ENCODE results near the gene CLIC6.

Gene CLIC6

GRCh38 chr21:34722684-34723300, 54.0 kb downstream of the CLIC6 start:
- Histone ChIP-seq H3K36me3 (ENCODE audit: control insufficient read depth, insufficient read depth, low read length) (no peaks in the 10 kb centered on the region), H3K9ac (ENCODE audit: low read length) (no peak overlapping the region), H3K27ac (ENCODE audit: low read depth, low read length) (no peak overlapping the region), H3K27me3 (ENCODE audit: control insufficient read depth, insufficient read depth, low read length) (peaks cover 3% of the 10 kb centered on the region), H3K4me3 (ENCODE audit: low read length) (no peak overlapping the region), H3K4me1 (ENCODE audit: control insufficient read depth, insufficient read depth, low read length) (no peaks in the 10 kb centered on the region)

- no peaks in the 10 kb centered on the region for H3K4me1 ChIP-seq (ENCODE audit: control insufficient read depth, insufficient read depth, low read length)
- H3K27ac ChIP-seq (ENCODE audit: low read depth, low read length): no peak overlapping the region
- H3K4me3 ChIP-seq (ENCODE audit: low read length): no peak overlapping the region
- H3K9ac ChIP-seq (ENCODE audit: low read length): no peak overlapping the region
- no peaks in the 10 kb centered on the region for H3K36me3 ChIP-seq (ENCODE audit: control insufficient read depth, insufficient read depth, low read length)
- H3K27me3 ChIP-seq (ENCODE audit: control insufficient read depth, insufficient read depth, low read length): peaks cover 3% of the 10 kb centered on the region
Observed at GRCh38 chr21:34724131-34724856, 55.5 kb downstream of the CLIC6 start.

GRCh38 chr21:34724857-34725195, 56.0 kb downstream of the CLIC6 start:
- H3K27ac ChIP-seq (ENCODE audit: low read depth, low read length): no peak overlapping the region
- H3K4me3 ChIP-seq (ENCODE audit: low read length): no peak overlapping the region
- H3K9ac ChIP-seq (ENCODE audit: low read length): no peak overlapping the region
- H3K36me3 ChIP-seq (ENCODE audit: control insufficient read depth, insufficient read depth, low read length): no peaks in the 10 kb centered on the region
- no peaks in the 10 kb centered on the region for H3K4me1 ChIP-seq (ENCODE audit: control insufficient read depth, insufficient read depth, low read length)
- peaks cover 3% of the 10 kb centered on the region for H3K27me3 ChIP-seq (ENCODE audit: control insufficient read depth, insufficient read depth, low read length)

GRCh38 chr21:34726627-34727337, 58.0 kb downstream of the CLIC6 start:
- Histone ChIP-seq H3K27me3 (ENCODE audit: control insufficient read depth, insufficient read depth, low read length) (peaks cover 3% of the 10 kb centered on the region), H3K4me3 (ENCODE audit: low read length) (no peak overlapping the region), H3K9ac (ENCODE audit: low read length) (no peak overlapping the region), H3K36me3 (ENCODE audit: control insufficient read depth, insufficient read depth, low read length) (no peaks in the 10 kb centered on the region), H3K4me1 (ENCODE audit: control insufficient read depth, insufficient read depth, low read length) (no peaks in the 10 kb centered on the region), H3K27ac (ENCODE audit: low read depth, low read length) (no peak overlapping the region)

DNA sequence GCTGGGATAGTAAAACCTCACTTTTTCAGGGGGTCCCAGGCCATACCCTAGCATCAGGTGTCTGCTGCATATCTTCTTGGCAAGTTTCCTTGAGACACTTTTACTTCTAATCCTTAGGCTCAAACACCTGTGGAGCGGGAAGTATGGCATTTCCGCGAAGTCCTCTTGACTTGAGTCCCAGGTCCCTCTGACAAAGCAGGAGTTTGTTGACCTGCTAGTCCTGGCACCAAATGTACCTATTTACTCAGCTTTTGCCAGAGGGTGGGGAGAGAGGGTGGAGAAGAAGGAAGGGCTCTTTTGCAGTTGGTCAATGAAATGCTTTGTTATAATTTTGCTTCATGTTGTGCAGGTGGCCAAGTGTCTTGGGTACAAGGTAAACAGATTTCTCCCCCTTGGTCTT, 59.7 kb downstream of the CLIC6 start:
- H3K27me3 ChIP-seq (ENCODE audit: control insufficient read depth, insufficient read depth, low read length): no peaks in the 10 kb centered on the region
- no peaks in the 10 kb centered on the region for H3K4me1 ChIP-seq (ENCODE audit: control insufficient read depth, insufficient read depth, low read length)
- no peak overlapping the region for H3K4me3 ChIP-seq (ENCODE audit: low read length)
- no peaks in the 10 kb centered on the region for H3K36me3 ChIP-seq (ENCODE audit: control insufficient read depth, insufficient read depth, low read length)
- H3K9ac ChIP-seq (ENCODE audit: low read length): no peak overlapping the region
- no peak overlapping the region for H3K27ac ChIP-seq (ENCODE audit: low read depth, low read length)

DNA sequence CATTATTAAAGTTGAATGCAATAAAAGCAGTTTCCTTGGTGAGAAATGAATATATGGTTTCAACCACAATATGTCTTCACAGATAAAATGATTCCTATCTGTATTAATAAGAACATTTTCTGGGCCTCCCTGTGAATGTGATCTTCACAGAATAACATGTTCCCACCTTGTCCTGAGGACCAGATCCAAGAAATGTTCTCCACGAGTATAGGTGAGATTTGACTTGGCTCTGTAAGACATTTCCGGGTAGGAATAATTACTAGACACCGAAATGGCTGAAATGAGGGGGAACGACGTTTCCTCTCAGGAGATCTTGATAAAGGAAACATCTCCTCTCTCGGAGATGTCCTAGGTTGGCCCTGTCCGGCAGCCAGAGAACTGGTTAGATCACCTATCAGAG, 61.4 kb downstream of the CLIC6 start:
- no peaks in the 10 kb centered on the region for H3K36me3 ChIP-seq (ENCODE audit: control insufficient read depth, insufficient read depth, low read length)
- H3K4me1 ChIP-seq (ENCODE audit: control insufficient read depth, insufficient read depth, low read length): no peaks in the 10 kb centered on the region
- no peak overlapping the region for H3K9ac ChIP-seq (ENCODE audit: low read length)
- no peaks in the 10 kb centered on the region for H3K27me3 ChIP-seq (ENCODE audit: control insufficient read depth, insufficient read depth, low read length)
- no peak overlapping the region for H3K27ac ChIP-seq (ENCODE audit: low read depth, low read length)
- H3K4me3 ChIP-seq (ENCODE audit: low read length): no peak overlapping the region

- no peaks in the 10 kb centered on the region for H3K27me3 ChIP-seq (ENCODE audit: control insufficient read depth, insufficient read depth, low read length)
- H3K4me1 ChIP-seq (ENCODE audit: control insufficient read depth, insufficient read depth, low read length): no peaks in the 10 kb centered on the region
- no peak overlapping the region for H3K27ac ChIP-seq (ENCODE audit: low read depth, low read length)
- no peaks in the 10 kb centered on the region for H3K36me3 ChIP-seq (ENCODE audit: control insufficient read depth, insufficient read depth, low read length)
- no peak overlapping the region for H3K9ac ChIP-seq (ENCODE audit: low read length)
- no peak overlapping the region for H3K4me3 ChIP-seq (ENCODE audit: low read length)
Observed at GRCh38 chr21:34730756-34731445, 62.1 kb downstream of the CLIC6 start.

GRCh38 chr21:34732388-34732821, 63.6 kb downstream of the CLIC6 start:
- Histone ChIP-seq H3K4me3 (ENCODE audit: low read length) (no peak overlapping the region), H3K27ac (ENCODE audit: low read depth, low read length) (no peak overlapping the region), H3K4me1 (ENCODE audit: control insufficient read depth, insufficient read depth, low read length) (no peaks in the 10 kb centered on the region), H3K27me3 (ENCODE audit: control insufficient read depth, insufficient read depth, low read length) (no peaks in the 10 kb centered on the region), H3K36me3 (ENCODE audit: control insufficient read depth, insufficient read depth, low read length) (no peaks in the 10 kb centered on the region), H3K9ac (ENCODE audit: low read length) (no peak overlapping the region)

DNA sequence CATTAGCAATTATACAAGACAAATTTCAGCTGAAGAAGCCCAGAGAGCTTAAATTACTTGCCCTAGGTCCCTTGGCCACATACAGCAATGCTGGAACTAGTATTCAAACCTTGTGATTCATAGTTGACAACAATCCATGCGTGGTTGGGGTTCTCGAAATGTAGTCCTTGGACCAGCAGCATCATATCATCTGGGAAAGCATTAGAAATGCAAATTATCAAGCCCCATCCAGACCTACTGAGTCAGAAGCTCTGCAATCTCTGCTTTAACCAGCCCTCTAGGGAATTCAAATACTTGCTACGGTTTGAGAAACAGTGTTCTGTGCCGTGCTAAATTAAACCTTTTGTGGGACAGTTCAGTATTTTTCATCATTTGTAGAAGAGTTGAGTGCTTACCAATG, 65.1 kb downstream of the CLIC6 start:
- Histone ChIP-seq H3K27ac (ENCODE audit: low read depth, low read length) (no peak overlapping the region), H3K4me3 (ENCODE audit: low read length) (no peak overlapping the region), H3K9ac (ENCODE audit: low read length) (no peak overlapping the region), H3K36me3 (ENCODE audit: control insufficient read depth, insufficient read depth, low read length) (no peaks in the 10 kb centered on the region), H3K27me3 (ENCODE audit: control insufficient read depth, insufficient read depth, low read length) (no peaks in the 10 kb centered on the region), H3K4me1 (ENCODE audit: control insufficient read depth, insufficient read depth, low read length) (no peaks in the 10 kb centered on the region)

GRCh38 chr21:34734696-34735095, 65.9 kb downstream of the CLIC6 start:
- Histone ChIP-seq H3K4me1 (ENCODE audit: control insufficient read depth, insufficient read depth, low read length) (no peaks in the 10 kb centered on the region), H3K4me3 (ENCODE audit: low read length) (no peak overlapping the region), H3K27me3 (ENCODE audit: control insufficient read depth, insufficient read depth, low read length) (no peaks in the 10 kb centered on the region), H3K27ac (ENCODE audit: low read depth, low read length) (no peak overlapping the region), H3K9ac (ENCODE audit: low read length) (no peak overlapping the region), H3K36me3 (ENCODE audit: control insufficient read depth, insufficient read depth, low read length) (no peaks in the 10 kb centered on the region)

DNA sequence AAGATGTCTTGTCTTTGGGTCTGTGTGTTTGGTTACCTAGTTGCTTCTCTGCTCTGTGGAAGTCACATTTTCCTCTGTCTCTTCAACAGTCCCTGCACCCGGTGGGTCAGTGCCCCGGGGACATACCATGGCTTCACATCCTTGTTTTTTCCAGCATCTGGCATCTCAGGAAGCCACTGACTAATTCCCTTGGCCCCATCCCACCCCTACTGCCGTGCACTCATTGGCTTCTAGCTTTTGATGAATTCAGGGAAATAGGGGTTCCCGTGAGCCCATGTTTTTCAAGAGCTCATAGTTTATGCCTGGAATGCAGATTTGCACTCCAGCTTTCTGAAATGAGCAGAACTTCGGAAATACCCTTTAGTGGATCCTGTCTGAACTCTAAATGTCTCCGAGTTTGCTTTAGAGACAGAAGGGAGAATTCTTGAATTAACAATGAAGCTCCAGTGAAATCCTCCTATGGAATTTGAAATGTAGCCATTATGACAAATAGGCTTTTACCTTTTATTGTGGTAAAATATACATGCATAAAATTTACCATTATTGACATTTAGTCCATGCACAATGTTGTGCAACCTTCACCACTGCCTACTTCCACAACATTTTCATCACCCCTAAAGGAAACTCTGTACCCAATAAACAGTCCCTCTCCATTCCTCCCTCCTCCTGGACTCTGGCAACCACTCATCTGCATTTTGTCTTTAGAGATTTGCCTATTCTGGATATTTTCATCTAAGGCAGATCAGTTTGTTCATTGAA, 67.5 kb downstream of the CLIC6 start:
- H3K4me1 ChIP-seq (ENCODE audit: control insufficient read depth, insufficient read depth, low read length): no peaks in the 10 kb centered on the region
- no peaks in the 10 kb centered on the region for H3K27me3 ChIP-seq (ENCODE audit: control insufficient read depth, insufficient read depth, low read length)
- H3K9ac ChIP-seq (ENCODE audit: low read length): no peak overlapping the region
- no peak overlapping the region for H3K27ac ChIP-seq (ENCODE audit: low read depth, low read length)
- no peak overlapping the region for H3K4me3 ChIP-seq (ENCODE audit: low read length)
- H3K36me3 ChIP-seq (ENCODE audit: control insufficient read depth, insufficient read depth, low read length): no peaks in the 10 kb centered on the region

DNA sequence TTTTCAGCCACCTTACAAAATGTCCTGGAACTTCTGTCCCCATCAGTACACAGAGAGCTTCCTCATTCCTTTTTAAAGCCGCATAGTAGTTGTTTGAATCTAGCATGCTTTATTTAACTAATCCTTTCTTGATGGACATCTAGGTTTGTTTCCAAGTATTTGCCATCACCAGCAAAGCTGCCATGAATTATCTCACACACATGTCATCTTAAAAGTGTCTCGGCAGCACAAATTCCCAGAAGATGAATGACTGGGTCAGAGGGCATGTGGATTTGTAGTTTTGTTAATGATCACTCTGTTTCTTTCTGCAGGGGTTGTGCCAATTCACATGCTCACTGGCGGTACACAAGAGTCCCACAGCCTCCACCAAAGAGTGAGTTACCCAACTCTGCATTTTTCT, 68.3 kb downstream of the CLIC6 start:
- no peaks in the 10 kb centered on the region for H3K36me3 ChIP-seq (ENCODE audit: control insufficient read depth, insufficient read depth, low read length)
- H3K27ac ChIP-seq (ENCODE audit: low read depth, low read length): no peak overlapping the region
- H3K4me1 ChIP-seq (ENCODE audit: control insufficient read depth, insufficient read depth, low read length): no peaks in the 10 kb centered on the region
- no peaks in the 10 kb centered on the region for H3K27me3 ChIP-seq (ENCODE audit: control insufficient read depth, insufficient read depth, low read length)
- H3K4me3 ChIP-seq (ENCODE audit: low read length): no peak overlapping the region
- no peak overlapping the region for H3K9ac ChIP-seq (ENCODE audit: low read length)

All from rectal smooth muscle tissue (tissue), 1 donor.